Loucy (cell line): ENCODE data around the gene THPO.

Experiments
- H2AFZ ChIP-seq: fragments of 200-600 bp; sonication (generic); 2 replicates; pipeline ENCODE4 v1.6.0; 2016; ENCODE audit warnings: antibody characterized with exemption, mild to moderate bottlenecking, low read length, moderate library complexity
- H3F3A ChIP-seq: fragments of 200-600 bp; 2 replicates; pipeline ENCODE4 v1.6.0; 2016; ENCODE audit warnings: antibody characterized with exemption, low read depth, mild to moderate bottlenecking
- H3K27me3 ChIP-seq: fragments of 200-600 bp; sonication (generic); 2 replicates; pipeline ENCODE4 v1.6.1; 2014; ENCODE audit warnings: low read length, mild to moderate bottlenecking; ENCODE audit not compliant: insufficient read depth, poor library complexity, severe bottlenecking
- H3K36me3 ChIP-seq: fragments of 200-600 bp; sonication (generic); 2 replicates; pipeline ENCODE4 v1.6.1; 2016; ENCODE audit warnings: low read length; ENCODE audit not compliant: insufficient read depth
- H3K4me1 ChIP-seq: fragments of 200-600 bp; sonication (generic); 2 replicates; pipeline ENCODE4 v1.5.1; 2014; ENCODE audit warnings: low read length, mild to moderate bottlenecking; ENCODE audit not compliant: insufficient read depth, poor library complexity, severe bottlenecking
- H3K4me2 ChIP-seq: fragments of 200-600 bp; sonication (generic); 2 replicates; pipeline ENCODE4 v1.6.0; 2014; ENCODE audit warnings: antibody characterized with exemption, low read length, low read depth, mild to moderate bottlenecking; ENCODE audit not compliant: poor library complexity, severe bottlenecking
- H3K4me3 ChIP-seq: fragments of 200-600 bp; sonication (generic); 2 replicates; pipeline ENCODE4 v1.5.1; 2014; ENCODE audit warnings: low read length, mild to moderate bottlenecking, mixed read lengths; ENCODE audit not compliant: poor library complexity, severe bottlenecking
- H3K79me2 ChIP-seq: fragments of 200-600 bp; sonication (generic); 2 replicates; pipeline ENCODE4 v1.6.1; 2014; ENCODE audit warnings: low read length; ENCODE audit not compliant: insufficient read depth
- H3K9ac ChIP-seq: fragments of 200-600 bp; sonication (generic); 2 replicates; pipeline ENCODE4 v1.6.0; 2014; ENCODE audit warnings: mild to moderate bottlenecking, low read depth, low read length, moderate library complexity; ENCODE audit not compliant: poor library complexity, severe bottlenecking
- H3K9me2 ChIP-seq: fragments of 200-600 bp; sonication (generic); replicated peaks from 2 replicates; pipeline ENCODE4 v1.6.1; 2016; ENCODE audit warnings: low read depth, low read length, mixed read lengths
- H3K9me3 ChIP-seq: fragments of 200-600 bp; sonication (generic); 2 replicates; pipeline ENCODE4 v1.6.1; 2014; ENCODE audit warnings: mild to moderate bottlenecking, antibody characterized with exemption, low read length, low read depth; ENCODE audit not compliant: insufficient read depth
- H4K20me1 ChIP-seq: fragments of 200-600 bp; sonication (generic); 2 replicates; pipeline ENCODE4 v1.6.0; 2014; ENCODE audit warnings: antibody characterized with exemption, low read length, mild to moderate bottlenecking; ENCODE audit not compliant: insufficient read depth, poor library complexity, severe bottlenecking
- CTCF ChIP-seq: fragments of 200-600 bp; sonication (generic); conservative IDR thresholded peaks from 2 replicates; pipeline ENCODE4 v1.5.1; 2014; ENCODE audit warnings: mild to moderate bottlenecking, antibody characterized with exemption, low read length
- EZH2phosphoT487 ChIP-seq: fragments of 200-600 bp; IDR thresholded peaks from 2 replicates; pipeline ENCODE4 v1.6.1; 2018; ENCODE audit warnings: antibody characterized with exemption, mild to moderate bottlenecking, moderate library complexity, borderline replicate concordance

THPO gene

GRCh38 chr3:184419171-184419570 is 41.2 kb upstream of the THPO start:
- Histone ChIP-seq H3K4me2 (no peak overlapping the region), H3K9ac (no peak overlapping the region), H3K79me2 (no peaks in the 10 kb centered on the region), H3K36me3 (no peaks in the 10 kb centered on the region), H3K4me3 (no peak overlapping the region), H3K9me2 (no peaks in the 10 kb centered on the region), H4K20me1 (no peaks in the 10 kb centered on the region), H3F3A (no peaks in the 10 kb centered on the region), H3K4me1 (no peaks in the 10 kb centered on the region), H2AFZ (no peak overlapping the region), H3K27me3 (no peaks in the 10 kb centered on the region), H3K9me3 (0 out of 2 replicates have a peak, but pooled peaks cover 2% of the 10 kb centered on the region)
- no peak for TF ChIP-seq EZH2phosphoT487
- TF ChIP-seq CTCF, result no peak

DNA sequence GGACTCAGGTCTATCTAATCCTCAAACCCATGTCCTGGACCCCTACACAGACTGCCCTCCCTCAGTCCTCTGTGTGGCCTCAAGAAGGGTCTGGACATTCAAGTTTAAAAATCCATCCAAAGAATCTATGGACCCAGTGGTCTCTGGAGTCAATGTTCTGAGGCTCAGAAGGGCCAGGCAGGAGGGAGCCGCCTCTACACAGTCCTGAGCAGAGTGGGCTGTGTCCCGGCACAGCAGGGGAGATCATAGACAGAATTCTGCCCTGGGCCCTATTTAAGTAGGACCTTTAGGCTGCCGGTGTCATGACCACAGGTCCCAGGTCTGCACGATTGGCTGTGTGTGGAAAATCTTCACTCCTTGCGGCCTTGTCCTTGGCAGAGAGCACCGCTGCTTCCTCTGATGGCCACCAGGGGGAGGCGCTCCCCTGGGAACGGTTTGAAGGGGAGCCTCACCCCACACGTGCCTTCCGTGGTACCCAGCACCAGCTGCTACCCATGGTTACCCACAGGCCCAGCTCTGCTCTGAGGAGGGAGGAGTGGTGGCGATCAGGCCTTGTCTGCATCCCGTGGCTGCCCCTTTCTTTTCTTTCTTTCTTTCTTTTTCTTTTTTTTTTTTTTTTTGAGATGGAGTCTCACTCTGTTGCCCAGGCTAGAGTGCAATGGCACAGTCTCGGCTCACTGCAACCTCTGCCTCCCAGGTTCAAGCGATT is 39.8 kb upstream of the THPO start:
- H3K36me3 ChIP-seq, result no peaks in the 10 kb centered on the region
- H3K79me2 ChIP-seq, result no peaks in the 10 kb centered on the region
- TF ChIP-seq EZH2phosphoT487 (no peak), CTCF (peak; percentile 90)
- H3F3A ChIP-seq, result no peaks in the 10 kb centered on the region
- H3K9me3 ChIP-seq, result 0 out of 2 replicates have a peak, but pooled peaks cover 2% of the 10 kb centered on the region
- H4K20me1 ChIP-seq, result no peaks in the 10 kb centered on the region
- 0 out of 2 replicates have a peak overlapping the region, but pooled peaks have one; percentile 38 for H2AFZ ChIP-seq
- H3K9ac ChIP-seq, result no peak overlapping the region
- no peaks in the 10 kb centered on the region for H3K9me2 ChIP-seq
- no peak overlapping the region for H3K4me2 ChIP-seq
- no peaks in the 10 kb centered on the region for H3K27me3 ChIP-seq
- no peak overlapping the region for H3K4me3 ChIP-seq
- H3K4me1 ChIP-seq, result no peaks in the 10 kb centered on the region

DNA sequence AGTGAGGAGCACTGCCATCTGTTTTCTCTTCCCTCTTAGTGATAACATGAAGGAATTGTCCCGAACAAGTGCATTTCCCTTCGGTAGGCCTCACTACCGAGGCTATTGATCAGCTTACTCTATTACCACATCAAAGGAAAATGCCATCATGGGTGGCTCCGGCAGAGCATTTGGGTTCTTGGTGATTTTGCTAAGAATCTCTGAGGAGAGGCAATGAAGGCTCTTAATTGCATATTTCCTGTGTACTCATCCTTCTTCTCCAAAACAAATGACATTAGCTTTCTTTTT is 37.1 kb upstream of the THPO start:
- no peak overlapping the region for H3K4me3 ChIP-seq
- H3F3A ChIP-seq, result no peaks in the 10 kb centered on the region
- H3K9me2 ChIP-seq, result no peaks in the 10 kb centered on the region
- TF ChIP-seq EZH2phosphoT487, result no peak
- no peak for TF ChIP-seq CTCF
- no peak overlapping the region for H3K9ac ChIP-seq
- no peaks in the 10 kb centered on the region for H3K79me2 ChIP-seq
- no peak overlapping the region for H3K4me2 ChIP-seq
- H3K9me3 ChIP-seq, result no peaks in the 10 kb centered on the region
- H3K27me3 ChIP-seq, result no peaks in the 10 kb centered on the region
- no peaks in the 10 kb centered on the region for H3K4me1 ChIP-seq
- H2AFZ ChIP-seq, result no peak overlapping the region
- H4K20me1 ChIP-seq, result no peaks in the 10 kb centered on the region
- H3K36me3 ChIP-seq, result no peaks in the 10 kb centered on the region
